Measurements from ENCODE around the gene HPSE2.
"Not testable (repeated sequence)": the region's sequence is repeated elsewhere in the genome, so short reads cannot be mapped to it uniquely, and the experiment has no call there.

The HPSE2 gene

GRCh38 chr10:98916526-98917125 lies 319.0 kb downstream of the HPSE2 start:
- no peak for DNase-seq

- DNase-seq: no peak
Observed at GRCh38 chr10:98915911-98916310, 319.7 kb downstream of the HPSE2 start.

GRCh38 chr10:98910546-98910945 lies 325.1 kb downstream of the HPSE2 start:
- DNase-seq: no peak

- DNase-seq: no peak
Observed at GRCh38 chr10:98910048-98910447, 325.6 kb downstream of the HPSE2 start.

GRCh38 chr10:98908868-98909267 lies 326.8 kb downstream of the HPSE2 start:
- DNase-seq: no peak

GRCh38 chr10:98908247-98908646 lies 327.4 kb downstream of the HPSE2 start:
- not testable (repeated sequence) for DNase-seq

- no peak for DNase-seq
Observed at GRCh38 chr10:98901441-98902110, 334.1 kb downstream of the HPSE2 start.

- no peak for DNase-seq
Observed at GRCh38 chr10:98899018-98899417, 336.6 kb downstream of the HPSE2 start.

- DNase-seq: no peak
Observed at GRCh38 chr10:98892523-98892922, 343.1 kb downstream of the HPSE2 start.

- peak; percentile 88 for DNase-seq
Observed at GRCh38 chr10:98886686-98887085, 349.0 kb downstream of the HPSE2 start.

- DNase-seq: no peak
Observed at GRCh38 chr10:98885378-98885777, 350.3 kb downstream of the HPSE2 start.

GRCh38 chr10:98881789-98882188 lies 353.9 kb downstream of the HPSE2 start:
- no peak for DNase-seq

- no peak for DNase-seq
Observed at GRCh38 chr10:98880971-98881370, 354.7 kb downstream of the HPSE2 start.

GRCh38 chr10:98878921-98879320 lies 356.7 kb downstream of the HPSE2 start:
- no peak for DNase-seq

- DNase-seq: no peak
Observed at GRCh38 chr10:98878418-98878817, 357.2 kb downstream of the HPSE2 start.

- DNase-seq: no peak
Observed at GRCh38 chr10:98861962-98862361, 373.7 kb downstream of the HPSE2 start.

- no peak for DNase-seq
Observed at GRCh38 chr10:98858525-98858924, 377.1 kb downstream of the HPSE2 start.

GRCh38 chr10:98855403-98856189 lies 380.1 kb downstream of the HPSE2 start:
- no peak for DNase-seq

- no peak for DNase-seq
Observed at GRCh38 chr10:98852686-98853085, 383.0 kb downstream of the HPSE2 start.

GRCh38 chr10:98848361-98848760 lies 387.3 kb downstream of the HPSE2 start:
- DNase-seq: no peak

GRCh38 chr10:98846787-98847186 lies 388.9 kb downstream of the HPSE2 start:
- no peak for DNase-seq

GRCh38 chr10:98833542-98833941 lies 402.1 kb downstream of the HPSE2 start:
- DNase-seq: no peak

- no peak for DNase-seq
Observed at GRCh38 chr10:98832738-98833137, 402.9 kb downstream of the HPSE2 start.

GRCh38 chr10:98832196-98832595 lies 403.5 kb downstream of the HPSE2 start:
- DNase-seq: no peak

Data from inflammatory macrophage treated with lipopolysaccharide for 4 hours (primary cell).